K562 (cell line): Measurements from ENCODE around the gene KIF3B. TPM values are rescaled to one million over a fixed set of nuclear protein-coding genes. Genes with fewer than 3 reads are reported as not detected.

Experiments used
- ATF1 ChIP-seq, 2 experiments: fragments of 450-650 bp in 1 of 2; IDR thresholded peaks; 2 replicates each; pipeline ENCODE4 v1.6.1; 2016; ENCODE audit warnings: missing compliant biosample characterization in 1 of 2, missing genetic modification characterization in 1 of 2
- DDX20 ChIP-seq: fragments of 450-650 bp; IDR thresholded peaks from 2 replicates; pipeline ENCODE4 v1.6.1; 2016; ENCODE audit warnings: missing genetic modification characterization, low read depth, mild to moderate bottlenecking, missing compliant biosample characterization, moderate library complexity
- ELF4 ChIP-seq: fragments of 450-650 bp; formaldehyde crosslinking; IDR thresholded peaks from 2 replicates; pipeline ENCODE4 v1.4.0; 2022; ENCODE audit warnings: missing genetic modification characterization
- HOXB6 ChIP-seq: fragments of 250-450 bp; sonication (Bioruptor Pico); IDR thresholded peaks from 2 replicates; pipeline ENCODE4 v1.5.1; 2022; ENCODE audit warnings: mild to moderate bottlenecking, borderline replicate concordance
- KLF1 ChIP-seq: fragments of 450-650 bp; IDR thresholded peaks from 2 replicates; pipeline ENCODE4 v1.6.1; 2016; ENCODE audit warnings: missing genetic modification characterization, missing compliant biosample characterization
- MAZ ChIP-seq, 2 experiments: fragments of 450-650 bp in 1 of 2; sonication (generic) in 1 of 2; formaldehyde crosslinking; IDR thresholded peaks in 1 of 2; conservative IDR thresholded peaks in 1 of 2; 2 replicates each; pipeline versions ENCODE4 v1.4.0 to v1.5.0; 2020; ENCODE audit warnings: mild to moderate bottlenecking in 1 of 2, missing genetic modification reagents in 1 of 2
- POLR3A ChIP-seq: IDR thresholded peaks from 2 replicates; pipeline ENCODE4 v1.6.1; 2011; ENCODE audit warnings: borderline replicate concordance, mild to moderate bottlenecking, moderate library complexity; ENCODE audit not compliant: insufficient read length, insufficient read depth; ENCODE audit errors: extremely low read depth
- POU5F1 ChIP-seq: fragments of 150-350 bp; IDR thresholded peaks from 2 replicates; pipeline ENCODE4 v1.6.1; 2014; ENCODE audit warnings: borderline replicate concordance, low read length, low read depth, mild to moderate bottlenecking; ENCODE audit not compliant: partially characterized antibody
- PURB ChIP-seq: sonication (generic); formaldehyde crosslinking; IDR thresholded peaks from 2 replicates; pipeline ENCODE4 v1.9.0; 2021; ENCODE audit warnings: low read depth, mild to moderate bottlenecking, missing genetic modification reagents
- SFPQ ChIP-seq: fragments of 200-400 bp; formaldehyde crosslinking; IDR thresholded peaks from 2 replicates; pipeline ENCODE4 v1.6.1; 2017; ENCODE audit warnings: mild to moderate bottlenecking, low read depth, low read length, moderate library complexity
- SIN3A ChIP-seq, 2 experiments: fragments of 150-350 bp in 1 of 2; IDR thresholded peaks; 2 replicates each; pipeline ENCODE4 v1.6.1; 2011 to 2016; ENCODE audit warnings: borderline replicate concordance in 2 of 2, low read depth in 2 of 2, low read length in 2 of 2, mild to moderate bottlenecking in 2 of 2, moderate library complexity in 2 of 2; ENCODE audit not compliant: control insufficient read depth in 1 of 2
- XRCC5 ChIP-seq: fragments of 200-400 bp; formaldehyde crosslinking; IDR thresholded peaks from 2 replicates; pipeline ENCODE4 v1.6.1; 2017; ENCODE audit warnings: low read depth, mild to moderate bottlenecking, low read length
- ZBTB1 ChIP-seq: sonication (generic); formaldehyde crosslinking; IDR thresholded peaks from 2 replicates; pipeline ENCODE4 v1.8.1; 2023; ENCODE audit warnings: missing genetic modification reagents, low read depth, mild to moderate bottlenecking, borderline replicate concordance
- ZBTB5 ChIP-seq: fragments of 450-650 bp; IDR thresholded peaks from 2 replicates; pipeline ENCODE4 v1.6.1; 2017; ENCODE audit warnings: antibody characterized with exemption
- ZFPM2 ChIP-seq: fragments of 250-450 bp; sonication (Bioruptor Pico); IDR thresholded peaks from 2 replicates; pipeline ENCODE4 v1.5.1; 2022; ENCODE audit warnings: mild to moderate bottlenecking
- ZMIZ1 ChIP-seq, 2 experiments: fragments of 150-350 bp in 1 of 2; IDR thresholded peaks; 2 replicates each; pipeline ENCODE4 v1.6.1; 2012 to 2016; ENCODE audit warnings: low read depth in 2 of 2, low read length in 2 of 2, mild to moderate bottlenecking in 1 of 2, moderate library complexity in 1 of 2
- ZNF121 ChIP-seq: sonication (generic); formaldehyde crosslinking; conservative IDR thresholded peaks from 2 replicates; pipeline ENCODE4 v1.8.0; 2022; ENCODE audit warnings: missing genetic modification reagents
- ZNF263 ChIP-seq: sonication (generic); formaldehyde crosslinking; IDR thresholded peaks from 2 replicates; pipeline ENCODE4 v1.8.0; 2022; ENCODE audit warnings: mild to moderate bottlenecking, missing genetic modification reagents, borderline replicate concordance
- polyA plus RNA-seq, 8 experiments: library from polyadenylated mRNA; depleted of rRNA in 4 of 8; stranded (reverse) in 5 of 8; unstranded in 3 of 8; fragments of >200 nt; fragmentation: Nextera tagmentation in 2 of 8; fragmentation: Illumina TruSeq in 1 of 8; extraction: Ambion mirVana in 2 of 8; extraction: Trizol in 1 of 8; gene quantifications; 2 replicates each; pipeline versions ENCODE4 v1.2.1 to v1.2.3, GENCODE V29; 2011 to 2014; ENCODE audit warnings: inconsistent platforms in 1 of 8, missing spikeins in 1 of 8
- total RNA-seq, 7 experiments: library from RNA; depleted of rRNA in 6 of 7; stranded (reverse); fragments of >200 nt in 6 of 7; fragmentation: Illumina TruSeq in 2 of 7; extraction: Trizol in 2 of 7; gene quantifications; 2 replicates each; pipeline versions ENCODE4 v1.2.1 to v1.2.3, GENCODE V29; 2011 to 2021; ENCODE audit warnings: low replicate concordance in 1 of 7

Gene KIF3B
- total and polyA plus RNA-seq, 9 of the 15 experiments (the other 6 are each of a cell fraction or from before 2014, with no cell fraction given), result 2.9 to 12.3 (median 8.6) TPM

- TF ChIP-seq ZBTB1 (CRISPR knock-in tag) (0 out of 2 replicates have a peak, but pooled peaks have one; percentile 21), ZFPM2 (CRISPR knock-in tag) (no peak), KLF1 (tag) (peak; percentile 28; the same call in 1 of the 2 replicates), POLR3A (no peak), HOXB6 (CRISPR knock-in tag) (no peak), ZNF121 (CRISPR knock-in tag) (no peak), XRCC5 (peak; percentile 52; the same call in 1 of the 2 replicates), MAZ (CRISPR knock-in tag; conservative IDR thresholded peaks at IDR 0.05 in 1 of 2, IDR thresholded peaks at IDR 0.05 in 1 of 2) (peak; percentile 85 to 95; a peak in 3 of 4 replicates), ZMIZ1 (IDR thresholded peaks at IDR 0.05; ENCODE audit: low read depth in 2 of 2, low read length in 2 of 2) (no peak), ATF1 (CRISPR knock-in tag; IDR thresholded peaks at IDR 0.05) (no peak), ATF1 (tag; IDR thresholded peaks at IDR 0.05) (peak; percentile 87), SFPQ (no peak), ZBTB5 (no peak), PURB (CRISPR knock-in tag) (no peak), POU5F1 (peak; percentile 47), SIN3A (IDR thresholded peaks at IDR 0.05; ENCODE audit: borderline replicate concordance in 2 of 2, control insufficient read depth in 1 of 2, low read depth in 2 of 2, low read length in 2 of 2) (0 out of 4 replicates have a peak, but pooled peaks of 1 of the 2 experiments have one; percentile 85), ELF4 (CRISPR knock-in tag) (peak; percentile 16; the same call in 1 of the 2 replicates), ZNF263 (CRISPR knock-in tag) (peak; percentile 37; the same call in 1 of the 2 replicates), DDX20 (tag) (no peak)
Measured at GRCh38 chr20:32357869-32358631, 80.6 kb downstream of the KIF3B start, which contains the start of gene ASXL1 (continued).
